ENCODE measurements around the gene DEPP1.
A peak's percentile ranks its signal among the peaks of the same experiment; 100 is the strongest.

Gene DEPP1

GRCh38 chr10:44927352-44927751 lies 51.3 kb downstream of the DEPP1 start:
- ChIA-PET POLR2A (no interaction called here), CTCF (no interaction called here)
- no peak overlapping the region for H3K27ac ChIP-seq (ENCODE audit: extremely low read depth, low read depth, low read length)
- no peak overlapping the region for H3K4me3 ChIP-seq (ENCODE audit: low read depth, low read length)
- TF ChIP-seq KLF1 (tag by site-specific recombination; IDR thresholded peaks at IDR 0.05), result no peak
- no peak for TF ChIP-seq ZFP69B (tag by site-specific recombination; IDR thresholded peaks at IDR 0.05)
- no peak for TF ChIP-seq ATF2 (tag by site-specific recombination; IDR thresholded peaks at IDR 0.05; ENCODE audit: low read depth)
- no peak for TF ChIP-seq MYNN (tag by site-specific recombination; IDR thresholded peaks at IDR 0.05; ENCODE audit: borderline replicate concordance)
- no peak for TF ChIP-seq ZNF121 (tag by site-specific recombination; IDR thresholded peaks at IDR 0.05)
- TF ChIP-seq ZNF664 (tag by site-specific recombination; IDR thresholded peaks at IDR 0.05), result no peak
- H3K4me1 ChIP-seq (ENCODE audit: control insufficient read depth, insufficient read depth, low read length), result no peaks in the 10 kb centered on the region
- no peaks in the 10 kb centered on the region for H3K9me3 ChIP-seq (ENCODE audit: control insufficient read depth, insufficient read depth, low read depth, low read length)
- H3K36me3 ChIP-seq (ENCODE audit: control insufficient read depth in 2 of 2, insufficient read depth in 1 of 2, low read length in 2 of 2), result no peaks in the 10 kb centered on the region

DNA sequence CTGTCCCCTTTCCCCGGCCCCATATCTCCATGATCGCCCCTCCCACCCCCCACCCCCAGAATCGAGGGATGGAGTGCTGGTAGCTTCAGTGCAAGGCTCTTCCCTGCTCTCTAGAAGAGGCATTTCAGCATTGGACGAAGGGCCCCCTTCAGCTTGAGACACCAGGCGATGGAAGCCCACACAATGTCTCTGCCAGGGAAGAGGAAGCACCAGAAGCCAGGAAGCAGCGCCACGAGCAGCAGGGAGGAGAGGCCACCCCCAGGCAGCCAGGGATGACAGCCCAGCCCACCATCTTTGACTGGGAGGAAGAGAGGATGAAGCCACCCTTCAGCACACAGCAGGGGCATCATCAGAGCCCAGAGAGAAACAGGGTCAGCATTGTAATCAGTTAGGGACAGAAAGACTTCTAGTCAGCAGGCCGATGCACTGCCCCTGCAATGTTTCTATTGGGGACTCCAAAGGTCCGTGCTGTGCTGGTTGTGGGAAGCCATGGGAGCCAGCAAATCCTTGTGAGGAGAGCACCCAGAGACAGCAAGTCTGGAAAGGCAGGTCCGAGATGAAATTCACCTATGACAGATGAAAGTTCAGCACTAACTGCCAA lies 51.8 kb downstream of the DEPP1 start:
- Histone ChIP-seq H3K4me1 (ENCODE audit: control insufficient read depth, insufficient read depth, low read length) (no peaks in the 10 kb centered on the region), H3K4me3 (ENCODE audit: low read depth, low read length) (no peak overlapping the region), H3K36me3 (ENCODE audit: control insufficient read depth in 2 of 2, insufficient read depth in 1 of 2, low read length in 2 of 2) (no peaks in the 10 kb centered on the region), H3K9me3 (ENCODE audit: control insufficient read depth, insufficient read depth, low read depth, low read length) (no peaks in the 10 kb centered on the region), H3K27ac (ENCODE audit: extremely low read depth, low read depth, low read length) (no peak overlapping the region)
- TF ChIP-seq PRDM10 (tag by site-specific recombination; IDR thresholded peaks at IDR 0.05) (no peak), OSR2 (tag by site-specific recombination; IDR thresholded peaks at IDR 0.05) (no peak), ZNF549 (tag by site-specific recombination; IDR thresholded peaks at IDR 0.05) (no peak), ZIC2 (tag by site-specific recombination; IDR thresholded peaks at IDR 0.05) (peak; percentile 16; the same call in 1 of the 2 replicates), ZNF768 (tag by site-specific recombination; IDR thresholded peaks at IDR 0.05) (no peak), ZBTB26 (tag by site-specific recombination; optimal IDR thresholded peaks at IDR 0.05) (no peak), ZNF146 (tag by site-specific recombination; IDR thresholded peaks at IDR 0.05) (no peak)
- TF ChIP-seq, protein P1, sequence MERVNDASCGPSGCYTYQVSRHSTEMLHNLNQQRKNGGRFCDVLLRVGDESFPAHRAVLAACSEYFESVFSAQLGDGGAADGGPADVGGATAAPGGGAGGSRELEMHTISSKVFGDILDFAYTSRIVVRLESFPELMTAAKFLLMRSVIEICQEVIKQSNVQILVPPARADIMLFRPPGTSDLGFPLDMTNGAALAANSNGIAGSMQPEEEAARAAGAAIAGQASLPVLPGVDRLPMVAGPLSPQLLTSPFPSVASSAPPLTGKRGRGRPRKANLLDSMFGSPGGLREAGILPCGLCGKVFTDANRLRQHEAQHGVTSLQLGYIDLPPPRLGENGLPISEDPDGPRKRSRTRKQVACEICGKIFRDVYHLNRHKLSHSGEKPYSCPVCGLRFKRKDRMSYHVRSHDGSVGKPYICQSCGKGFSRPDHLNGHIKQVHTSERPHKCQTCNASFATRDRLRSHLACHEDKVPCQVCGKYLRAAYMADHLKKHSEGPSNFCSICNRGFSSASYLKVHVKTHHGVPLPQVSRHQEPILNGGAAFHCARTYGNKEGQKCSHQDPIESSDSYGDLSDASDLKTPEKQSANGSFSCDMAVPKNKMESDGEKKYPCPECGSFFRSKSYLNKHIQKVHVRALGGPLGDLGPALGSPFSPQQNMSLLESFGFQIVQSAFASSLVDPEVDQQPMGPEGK (tag by site-specific recombination; IDR thresholded peaks at IDR 0.05), result no peak
- ChIA-PET POLR2A (no interaction called here), CTCF (no interaction called here)
